ENCODE data around the gene GALC. TPM values are rescaled to one million over a fixed set of nuclear protein-coding genes. Genes with fewer than 3 reads are reported as not detected.

Gene GALC
- total RNA-seq, 1 experiment from 2014 or later = 8.7 TPM

DNA sequence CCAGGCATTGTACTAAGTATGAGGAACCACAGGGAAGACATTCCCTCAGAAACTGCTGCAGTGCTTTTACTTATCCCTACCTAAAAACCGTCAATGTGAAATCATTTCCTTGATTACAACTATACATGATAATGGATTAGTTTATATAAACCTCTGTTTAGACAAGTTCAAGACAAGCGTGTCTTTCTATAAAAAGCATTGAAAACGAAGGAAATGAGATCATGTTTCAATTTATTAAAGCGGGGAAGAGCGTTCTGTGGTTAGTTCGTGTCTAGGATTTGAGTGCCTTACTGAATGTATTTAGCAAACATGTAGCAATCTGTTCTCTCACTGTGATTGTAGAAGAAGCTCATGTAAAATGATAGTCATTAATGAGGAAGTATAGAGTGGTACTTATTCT lies 37.5 kb downstream of the GALC start:
- Histone ChIP-seq H3K27me3 (ENCODE audit: control insufficient read depth, insufficient read depth, low read length) (no peaks in the 10 kb centered on the region), H3K36me3 (replicated peaks; ENCODE audit: control insufficient read depth, insufficient read depth, low read length) (no peaks in the 10 kb centered on the region), H3K4me3 (ENCODE audit: insufficient read depth, low read depth, low read length) (no peak overlapping the region)
- DNase-seq = no peak

DNA sequence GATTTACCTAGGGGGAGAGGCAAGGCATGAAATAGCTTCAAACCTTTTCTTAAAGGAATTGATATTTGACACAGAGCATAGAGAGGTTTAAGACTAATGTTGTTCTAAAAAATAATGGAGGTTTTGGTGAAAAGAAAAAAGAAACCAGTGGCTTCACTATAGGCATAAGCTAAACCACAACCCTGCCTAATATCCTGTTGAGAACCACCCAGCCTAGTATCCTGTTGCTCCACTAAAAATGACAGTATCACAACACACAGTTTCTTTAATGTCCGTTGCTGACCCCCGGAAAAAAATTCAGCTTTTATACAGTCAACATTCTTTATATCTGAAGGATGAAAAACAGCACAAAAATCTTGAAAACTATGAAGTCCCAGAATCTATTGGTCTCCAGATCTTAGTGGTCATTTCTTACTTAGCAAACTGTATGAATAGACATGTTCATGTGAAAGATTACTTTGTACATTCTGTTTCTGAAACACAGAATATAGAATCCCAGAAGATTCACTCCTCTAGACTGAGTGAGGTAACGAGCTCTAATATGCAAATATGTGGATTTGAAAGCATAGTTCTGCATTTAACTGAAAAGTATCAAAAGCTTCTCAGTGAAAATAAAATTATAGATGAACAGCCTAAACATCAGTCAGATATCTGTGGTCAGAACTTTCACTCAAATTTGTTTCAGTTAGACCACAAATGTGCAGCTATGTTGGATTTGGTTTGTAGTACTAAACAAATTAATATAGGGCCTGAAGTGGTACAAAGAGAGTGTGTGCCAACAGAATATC lies 40.5 kb downstream of the GALC start:
- no peak overlapping the region for H3K4me3 ChIP-seq (ENCODE audit: insufficient read depth, low read depth, low read length)
- H3K27me3 ChIP-seq (ENCODE audit: control insufficient read depth, insufficient read depth, low read length) = no peaks in the 10 kb centered on the region
- no peak for DNase-seq
- no peaks in the 10 kb centered on the region for H3K36me3 ChIP-seq (replicated peaks; ENCODE audit: control insufficient read depth, insufficient read depth, low read length)

DNA sequence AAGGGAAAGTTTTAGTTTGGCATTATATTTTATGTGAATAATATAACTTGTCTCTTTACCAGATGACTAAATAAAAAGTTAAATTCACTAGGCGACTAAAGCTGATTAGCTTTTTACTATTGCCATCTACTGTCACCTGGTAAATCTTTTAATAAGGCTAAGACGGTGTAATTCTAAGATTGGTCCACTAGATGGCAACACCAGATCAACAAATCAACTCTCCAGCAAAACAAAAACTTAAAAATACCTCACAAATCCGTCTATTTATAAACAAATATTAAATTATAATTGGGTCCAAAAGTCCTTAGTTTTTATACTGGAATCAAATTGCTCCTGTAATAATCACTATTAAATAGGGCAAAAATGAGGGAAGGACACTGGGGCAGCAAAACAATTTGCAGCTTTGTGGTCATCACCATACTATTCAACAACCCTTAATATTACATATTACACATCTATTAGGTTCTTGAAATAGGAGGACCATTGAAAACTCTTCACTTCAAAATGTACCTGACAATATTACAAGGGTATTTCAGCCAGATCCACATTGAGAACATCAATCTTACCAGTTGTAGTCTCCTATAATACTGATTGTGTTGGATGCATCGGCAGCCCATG lies 47.9 kb downstream of the GALC start:
- no peak for DNase-seq
- H3K36me3 ChIP-seq (replicated peaks; ENCODE audit: control insufficient read depth, insufficient read depth, low read length) = no peaks in the 10 kb centered on the region
- H3K4me3 ChIP-seq (ENCODE audit: insufficient read depth, low read depth, low read length) = no peak overlapping the region
- H3K27me3 ChIP-seq (ENCODE audit: control insufficient read depth, insufficient read depth, low read length) = no peaks in the 10 kb centered on the region

DNA sequence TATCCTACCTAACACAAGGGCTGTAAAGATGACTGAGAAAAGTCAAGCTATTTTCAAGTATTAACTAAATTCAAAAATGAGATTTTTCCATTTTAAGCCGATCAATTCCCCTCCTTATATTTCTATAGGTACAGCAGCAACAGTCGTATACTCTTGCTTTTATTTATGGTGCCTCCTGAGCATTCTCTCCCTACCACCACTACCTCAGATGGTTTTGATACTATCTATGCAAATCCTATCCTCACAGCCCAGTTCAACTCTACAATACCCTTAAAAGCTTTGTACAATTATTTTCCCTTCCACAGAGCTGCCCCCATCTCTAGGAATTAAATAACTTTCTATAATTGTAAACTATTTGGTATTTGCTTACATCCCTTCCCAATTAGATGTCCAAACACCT lies 52.1 kb downstream of the GALC start:
- no peak for DNase-seq
- Histone ChIP-seq H3K4me3 (ENCODE audit: insufficient read depth, low read depth, low read length) (no peak overlapping the region), H3K27me3 (ENCODE audit: control insufficient read depth, insufficient read depth, low read length) (no peaks in the 10 kb centered on the region), H3K36me3 (replicated peaks; ENCODE audit: control insufficient read depth, insufficient read depth, low read length) (no peaks in the 10 kb centered on the region)

DNA sequence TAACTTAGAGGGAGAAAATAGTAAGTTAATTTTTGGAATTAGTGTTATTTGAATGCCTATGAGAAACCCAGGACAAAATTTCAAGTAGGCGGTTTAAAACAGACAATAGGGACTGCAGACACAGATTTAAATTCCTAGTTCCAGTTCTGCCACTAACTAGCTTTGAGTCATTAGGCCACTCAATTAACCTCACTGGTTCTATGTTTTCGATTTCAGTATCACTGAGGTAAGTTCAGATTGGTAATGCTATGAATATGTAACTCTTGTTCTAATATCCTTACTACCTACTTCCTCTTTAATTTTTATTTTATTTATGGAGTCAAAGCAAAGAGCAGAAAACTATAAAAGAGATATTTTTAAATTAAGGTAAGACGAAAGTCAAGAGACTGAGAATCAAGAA lies 52.6 kb downstream of the GALC start:
- DNase-seq = no peak
- H3K27me3 ChIP-seq (ENCODE audit: control insufficient read depth, insufficient read depth, low read length) = no peaks in the 10 kb centered on the region
- H3K36me3 ChIP-seq (replicated peaks; ENCODE audit: control insufficient read depth, insufficient read depth, low read length) = no peaks in the 10 kb centered on the region
- H3K4me3 ChIP-seq (ENCODE audit: insufficient read depth, low read depth, low read length) = no peak overlapping the region

DNA sequence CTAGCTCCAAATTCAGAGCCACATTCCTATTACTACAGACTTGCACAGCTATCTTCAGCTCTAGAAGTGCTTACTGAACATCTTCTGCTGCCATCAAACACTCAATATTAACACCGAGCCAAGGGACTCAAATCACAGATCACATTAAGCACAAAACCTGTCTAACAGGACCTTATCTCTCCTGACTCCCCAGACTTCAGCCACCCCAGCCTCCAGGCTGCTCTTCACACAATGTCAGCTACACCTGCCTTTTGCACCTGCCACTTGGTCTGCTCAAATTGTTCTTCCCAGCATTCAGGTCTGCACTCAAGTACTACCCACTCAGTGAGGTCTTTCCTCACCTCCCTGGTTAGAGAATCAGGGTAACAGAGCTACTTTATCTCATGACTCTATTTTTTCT lies 57.1 kb downstream of the GALC start:
- no peak for DNase-seq
- Histone ChIP-seq H3K4me3 (ENCODE audit: insufficient read depth, low read depth, low read length) (no peak overlapping the region), H3K27me3 (ENCODE audit: control insufficient read depth, insufficient read depth, low read length) (no peaks in the 10 kb centered on the region), H3K36me3 (replicated peaks; ENCODE audit: control insufficient read depth, insufficient read depth, low read length) (no peaks in the 10 kb centered on the region)

DNA sequence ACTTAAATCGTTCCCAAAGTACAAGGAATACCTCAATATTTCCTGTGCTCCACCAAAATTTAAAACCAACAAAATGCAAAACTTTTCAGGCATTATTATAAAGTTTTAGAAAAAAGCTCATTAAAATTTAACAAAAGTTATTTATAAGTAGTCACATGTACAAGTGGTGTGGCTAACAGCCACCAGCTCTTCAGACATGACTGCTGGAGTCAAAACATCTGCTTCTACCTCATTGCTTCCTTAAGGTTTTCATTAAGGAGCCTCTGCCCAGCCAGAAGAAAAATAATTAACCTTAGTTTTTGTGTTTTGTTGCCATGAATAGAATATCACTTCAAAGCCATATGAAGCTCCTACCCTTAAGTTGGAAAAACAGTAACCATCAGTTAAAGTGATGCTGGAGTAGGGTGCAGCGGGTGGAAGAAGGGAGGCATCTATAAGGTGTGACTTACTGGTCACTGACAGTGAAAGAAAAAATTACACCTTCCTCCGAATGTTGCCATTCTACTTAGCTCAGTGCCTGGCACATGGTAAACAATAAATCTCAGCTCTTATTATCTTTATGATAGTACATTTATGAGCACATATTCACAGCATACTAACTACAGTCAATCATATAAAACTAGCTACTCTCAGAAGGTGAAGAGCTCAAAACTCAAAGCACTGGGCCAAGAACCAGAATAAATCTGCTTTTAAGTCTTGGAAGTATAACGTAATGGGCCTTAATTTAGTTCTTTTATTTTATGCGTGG lies 57.7 kb downstream of the GALC start:
- Histone ChIP-seq H3K27me3 (ENCODE audit: control insufficient read depth, insufficient read depth, low read length) (no peaks in the 10 kb centered on the region), H3K4me3 (ENCODE audit: insufficient read depth, low read depth, low read length) (no peak overlapping the region), H3K36me3 (replicated peaks; ENCODE audit: control insufficient read depth, insufficient read depth, low read length) (no peaks in the 10 kb centered on the region)
- DNase-seq = no peak

DNA sequence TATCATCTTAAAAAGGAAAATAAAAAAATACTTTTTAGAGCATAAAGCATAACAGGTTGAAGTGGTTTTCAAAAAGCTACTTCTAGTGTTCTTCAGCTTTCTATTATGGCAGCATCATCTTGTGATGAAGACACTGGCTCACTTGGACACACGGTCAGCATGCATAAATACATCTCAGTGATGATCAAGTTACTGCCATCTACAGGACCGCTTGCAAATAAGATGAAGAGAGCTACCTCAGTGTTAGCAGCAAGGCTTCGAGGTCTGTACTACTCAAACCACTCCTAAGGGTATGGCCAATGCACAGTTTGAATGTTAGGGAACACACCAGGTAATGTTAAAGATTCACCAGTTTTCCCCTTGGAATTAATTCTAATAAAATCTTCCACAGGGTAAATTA lies 58.8 kb downstream of the GALC start:
- Histone ChIP-seq H3K27me3 (ENCODE audit: control insufficient read depth, insufficient read depth, low read length) (no peaks in the 10 kb centered on the region), H3K4me3 (ENCODE audit: insufficient read depth, low read depth, low read length) (no peak overlapping the region), H3K36me3 (replicated peaks; ENCODE audit: control insufficient read depth, insufficient read depth, low read length) (no peaks in the 10 kb centered on the region)
- no peak for DNase-seq

DNA sequence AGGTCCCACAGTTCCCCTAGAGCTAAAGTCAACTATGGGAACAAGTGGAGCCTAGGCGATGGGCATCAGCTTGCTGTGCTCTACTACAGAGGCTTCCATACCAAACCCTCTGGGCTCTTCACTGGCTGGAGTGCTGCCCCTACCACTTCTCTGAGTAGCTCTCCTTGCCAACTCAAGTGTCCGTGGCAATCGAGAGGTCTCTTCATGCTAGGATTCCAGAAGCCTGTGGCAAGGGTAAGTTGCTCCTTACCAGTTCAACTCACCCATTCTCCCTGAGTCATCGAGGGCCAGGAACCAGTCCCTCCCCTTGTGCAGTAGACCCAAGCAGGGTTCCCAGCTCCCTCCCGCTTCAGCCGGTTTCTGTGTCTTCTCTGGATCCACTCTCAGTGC lies 76.1 kb downstream of the GALC start:
- DNase-seq = no peak

DNA sequence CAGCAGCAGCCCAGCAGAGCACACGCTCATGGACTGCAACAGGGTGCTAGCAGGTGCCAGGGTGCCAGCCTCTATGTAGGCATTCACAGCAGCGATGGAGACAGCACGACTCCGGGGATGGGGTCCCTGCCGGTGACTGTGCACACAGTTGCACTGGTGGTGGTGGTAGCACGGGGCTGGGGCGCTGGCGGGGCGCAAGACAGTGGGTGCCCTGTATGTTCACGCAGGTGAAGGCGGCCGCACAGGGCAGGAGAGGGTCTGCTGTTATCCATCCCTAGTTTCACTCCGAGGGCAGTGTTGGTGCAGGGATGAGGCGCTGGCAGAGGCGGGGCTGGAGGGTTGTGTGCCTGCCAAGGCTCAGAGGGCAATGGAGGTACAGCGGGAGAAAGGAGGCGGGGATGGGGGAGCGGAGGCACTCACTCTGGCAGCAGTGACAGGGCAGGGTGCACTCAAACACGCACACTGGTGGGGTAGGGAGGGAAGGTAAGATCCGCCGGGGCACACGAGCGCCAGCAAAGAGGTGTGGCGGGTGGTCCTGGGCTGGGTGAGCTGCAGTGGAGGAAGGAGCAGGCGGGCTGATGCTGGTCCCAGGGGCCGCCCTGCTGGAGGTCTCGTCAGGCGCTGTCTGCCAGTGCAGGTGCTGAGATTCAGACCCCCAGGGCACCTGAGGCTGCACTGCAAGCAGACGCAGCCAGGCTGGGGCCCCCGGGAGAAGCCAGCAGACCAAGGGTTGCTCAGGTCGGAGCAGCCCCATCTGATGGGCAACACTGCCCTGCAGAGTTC lies 76.7 kb downstream of the GALC start:
- Histone ChIP-seq H3K4me3 (ENCODE audit: insufficient read depth, low read depth, low read length) (no peak overlapping the region), H3K27me3 (ENCODE audit: control insufficient read depth, insufficient read depth, low read length) (no peaks in the 10 kb centered on the region), H3K36me3 (replicated peaks; ENCODE audit: control insufficient read depth, insufficient read depth, low read length) (no peaks in the 10 kb centered on the region)
- DNase-seq = peak; percentile 28

More for the DNA sequence above, 76.1 kb downstream of the GALC start:
- H3K36me3 ChIP-seq (replicated peaks; ENCODE audit: control insufficient read depth, insufficient read depth, low read length) = no peaks in the 10 kb centered on the region
- H3K4me3 ChIP-seq (ENCODE audit: insufficient read depth, low read depth, low read length) = no peak overlapping the region
- H3K27me3 ChIP-seq (ENCODE audit: control insufficient read depth, insufficient read depth, low read length) = no peaks in the 10 kb centered on the region

DNA sequence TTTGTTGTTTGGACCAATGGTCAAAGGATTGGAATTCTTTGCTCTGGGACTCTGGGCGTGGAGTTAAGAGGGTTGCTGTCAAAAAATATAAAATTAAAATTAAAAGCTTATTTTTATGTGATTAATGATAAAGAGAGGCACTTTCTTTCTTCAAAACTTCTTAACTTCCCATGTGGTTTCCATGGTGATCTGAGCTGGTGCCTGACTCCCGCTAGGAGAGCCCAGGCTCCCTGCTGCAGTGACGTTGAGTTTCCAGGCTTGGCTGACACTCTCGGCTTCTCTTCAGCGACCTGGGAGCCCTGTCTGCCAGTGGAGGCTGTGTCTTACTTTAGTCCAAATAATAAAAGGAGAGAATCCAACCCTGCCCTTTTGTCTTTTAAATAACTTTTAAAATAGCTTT lies 84.4 kb downstream of the GALC start:
- Histone ChIP-seq H3K36me3 (replicated peaks; ENCODE audit: control insufficient read depth, insufficient read depth, low read length) (no peaks in the 10 kb centered on the region), H3K4me3 (ENCODE audit: insufficient read depth, low read depth, low read length) (no peak overlapping the region), H3K27me3 (ENCODE audit: control insufficient read depth, insufficient read depth, low read length) (no peaks in the 10 kb centered on the region)
- no peak for DNase-seq

DNA sequence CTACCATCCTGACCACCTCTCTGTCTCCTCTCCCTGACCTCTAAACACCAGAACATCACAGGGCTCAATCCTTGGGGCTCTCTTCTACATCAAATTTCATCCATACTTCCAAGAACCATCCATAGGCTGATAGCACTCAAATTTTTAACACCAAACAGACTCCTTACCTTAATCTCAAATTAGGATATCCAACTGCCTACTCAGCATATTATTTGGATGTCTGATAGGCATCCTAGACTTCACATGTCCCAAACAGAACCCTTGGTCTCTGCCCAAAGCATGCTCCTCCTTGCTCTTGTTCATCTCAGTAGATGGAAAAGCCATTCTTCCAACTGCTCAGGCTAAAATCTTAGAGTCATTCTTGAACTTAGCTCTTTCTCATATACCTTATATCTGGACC lies 91.3 kb downstream of the GALC start:
- no peak for DNase-seq
- H3K36me3 ChIP-seq (replicated peaks; ENCODE audit: control insufficient read depth, insufficient read depth, low read length) = no peaks in the 10 kb centered on the region
- H3K4me3 ChIP-seq (ENCODE audit: insufficient read depth, low read depth, low read length) = no peak overlapping the region
- H3K27me3 ChIP-seq (ENCODE audit: control insufficient read depth, insufficient read depth, low read length) = no peaks in the 10 kb centered on the region; the same call in 1 of the 2 replicates

DNA sequence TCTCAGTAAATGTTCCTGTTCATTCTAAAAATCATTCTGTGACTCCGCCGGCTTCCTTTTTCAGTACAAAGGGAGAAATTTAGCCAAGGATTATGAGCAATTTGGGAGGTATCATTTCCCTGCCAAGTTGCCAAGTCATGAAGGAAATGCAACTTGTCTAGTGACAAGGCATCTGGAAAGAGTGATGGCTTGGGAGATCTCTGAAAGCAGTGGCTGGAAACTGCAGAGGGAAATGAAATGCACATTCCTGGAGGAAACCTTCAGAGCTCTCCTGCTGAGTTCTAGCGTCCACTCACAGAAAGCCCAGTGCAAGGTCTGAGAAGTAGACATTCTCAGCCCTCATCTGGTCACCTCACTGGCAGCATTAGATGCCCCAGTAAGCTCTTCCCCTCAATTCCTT lies 91.7 kb downstream of the GALC start:
- no peak for DNase-seq
- H3K36me3 ChIP-seq (replicated peaks; ENCODE audit: control insufficient read depth, insufficient read depth, low read length) = no peaks in the 10 kb centered on the region
- no peaks in the 10 kb centered on the region; the same call in 1 of the 2 replicates for H3K27me3 ChIP-seq (ENCODE audit: control insufficient read depth, insufficient read depth, low read length)
- H3K4me3 ChIP-seq (ENCODE audit: insufficient read depth, low read depth, low read length) = no peak overlapping the region

DNA sequence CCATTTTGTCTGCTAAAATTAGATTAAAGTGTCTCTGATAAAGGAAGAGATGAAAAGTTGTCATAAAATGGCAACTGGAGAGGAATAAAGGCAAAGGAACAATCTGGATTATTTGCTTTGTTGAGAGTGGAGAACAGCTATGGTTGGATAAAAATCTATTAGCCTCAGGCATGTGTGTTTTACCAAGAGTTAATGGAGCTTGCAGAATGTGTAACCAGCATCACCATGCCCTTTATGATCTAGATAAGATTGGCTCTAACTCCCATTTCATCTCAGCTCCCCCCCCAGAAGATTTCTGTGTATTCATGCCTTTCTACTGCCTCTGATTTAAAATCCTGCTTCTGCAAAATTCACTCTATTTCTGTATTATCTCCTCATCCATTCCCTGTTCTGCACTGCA lies 93.8 kb downstream of the GALC start:
- H3K4me3 ChIP-seq (ENCODE audit: insufficient read depth, low read depth, low read length) = no peak overlapping the region
- no peaks in the 10 kb centered on the region for H3K36me3 ChIP-seq (replicated peaks; ENCODE audit: control insufficient read depth, insufficient read depth, low read length)
- no peaks in the 10 kb centered on the region; the same call in 1 of the 2 replicates for H3K27me3 ChIP-seq (ENCODE audit: control insufficient read depth, insufficient read depth, low read length)
- DNase-seq = no peak

All from H7 (cell line).